HG03571 (cell line): Measurements from ENCODE around the gene RNF31.
A peak's percentile ranks its signal among the peaks of the same experiment; 100 is the strongest.

Source experiments
- ATAC-seq: cut with Tn5 transposase; IDR thresholded peaks from one replicate; pipeline ENCODE4 v1.9.1; 2021; ENCODE audit not compliant: unreplicated experiment

RNF31 gene

DNA sequence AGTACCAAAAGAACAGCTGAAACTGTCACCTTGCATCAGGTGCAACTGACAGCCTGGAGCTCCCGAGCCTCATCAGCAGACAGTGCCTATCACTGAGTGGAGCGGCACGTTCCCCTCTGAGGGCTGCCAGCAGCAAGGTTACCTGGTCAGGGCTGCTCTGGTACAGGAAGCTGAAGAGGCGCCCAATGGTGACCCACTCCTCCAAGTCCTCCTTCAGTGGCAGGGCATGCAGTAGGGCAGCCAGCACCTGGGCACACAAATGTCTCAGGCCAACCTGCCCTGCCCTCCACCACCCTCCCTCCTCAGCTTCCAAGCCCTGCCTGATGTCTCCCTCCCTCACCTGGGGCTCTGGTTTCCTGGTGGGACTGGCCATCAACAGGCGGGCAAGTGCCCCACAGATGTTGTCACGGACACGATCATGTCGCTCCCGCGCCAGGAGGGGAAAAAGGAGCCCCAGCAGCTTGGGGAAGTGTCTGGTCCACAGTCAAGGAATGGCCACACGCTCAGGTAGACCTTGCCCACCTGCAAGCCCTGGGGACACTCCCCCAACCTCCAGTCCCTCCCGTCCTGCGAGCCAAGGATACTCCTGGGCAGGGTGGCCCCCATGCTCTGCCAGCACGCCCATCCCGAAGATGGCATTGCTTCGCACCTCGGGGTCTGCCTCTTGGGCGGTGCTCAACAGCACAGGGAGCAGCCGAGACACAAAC lies 34.2 kb downstream of the RNF31 start:
- no peak for ATAC-seq

DNA sequence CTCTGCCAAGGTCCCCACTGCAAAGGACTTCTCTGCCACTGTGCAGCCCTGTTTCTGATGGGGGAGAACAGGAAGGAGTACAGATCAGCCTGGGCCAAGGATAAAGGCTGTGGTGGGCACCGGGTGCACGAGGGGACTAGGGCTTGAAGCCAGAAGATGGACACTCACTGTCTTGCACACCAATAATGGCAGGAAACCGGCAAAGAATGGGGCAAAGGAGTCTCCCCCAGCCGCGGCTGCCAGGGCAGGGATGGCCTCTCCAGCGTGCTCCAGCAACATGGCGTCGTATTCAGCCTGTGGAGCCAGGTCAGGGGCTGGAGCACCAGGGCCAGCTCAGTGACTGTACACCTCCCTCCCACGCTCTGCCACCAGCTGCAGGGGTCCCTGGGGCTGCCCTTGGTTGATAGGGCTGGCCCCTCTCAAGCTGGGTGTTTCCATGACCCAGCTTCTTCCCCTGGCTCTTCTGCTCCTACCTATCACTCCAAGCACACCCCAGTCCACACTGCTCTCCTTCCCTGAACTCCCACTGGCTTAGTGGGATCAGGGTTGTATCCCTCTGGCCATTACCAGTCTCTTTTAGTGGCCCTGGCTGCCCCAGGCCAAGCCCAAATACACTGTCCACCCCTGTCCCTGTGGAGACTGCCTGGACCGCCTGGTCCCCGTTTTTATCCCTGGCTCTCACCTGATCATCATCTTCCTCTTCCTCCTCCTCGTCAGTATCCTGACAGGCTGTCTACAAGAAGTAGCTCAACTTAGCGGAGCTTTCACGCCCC lies 35.0 kb downstream of the RNF31 start:
- ATAC-seq, result no peak

DNA sequence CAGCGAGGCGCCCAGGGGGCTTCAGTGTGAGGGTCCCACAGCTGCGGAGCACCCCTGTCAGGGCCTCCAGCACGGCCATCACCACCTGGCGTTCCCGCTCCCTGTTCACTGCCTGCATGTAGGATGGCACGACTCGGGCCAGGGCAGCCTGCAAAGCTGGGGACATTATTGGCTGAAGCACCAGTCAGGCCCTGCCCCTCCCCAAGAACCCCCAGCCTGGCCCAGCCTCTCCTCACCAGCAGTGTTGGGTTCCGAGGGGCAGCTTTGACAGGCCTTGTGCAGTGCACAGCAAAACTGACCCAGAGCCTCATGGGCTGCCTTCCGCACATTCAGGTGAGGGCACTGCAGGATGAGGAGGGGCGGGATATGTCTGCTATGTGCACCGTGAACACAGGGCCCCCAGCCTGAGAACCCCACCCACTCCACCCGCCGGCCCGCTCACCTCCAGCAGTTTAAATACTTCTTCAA lies 35.8 kb downstream of the RNF31 start:
- ATAC-seq, result no peak

DNA sequence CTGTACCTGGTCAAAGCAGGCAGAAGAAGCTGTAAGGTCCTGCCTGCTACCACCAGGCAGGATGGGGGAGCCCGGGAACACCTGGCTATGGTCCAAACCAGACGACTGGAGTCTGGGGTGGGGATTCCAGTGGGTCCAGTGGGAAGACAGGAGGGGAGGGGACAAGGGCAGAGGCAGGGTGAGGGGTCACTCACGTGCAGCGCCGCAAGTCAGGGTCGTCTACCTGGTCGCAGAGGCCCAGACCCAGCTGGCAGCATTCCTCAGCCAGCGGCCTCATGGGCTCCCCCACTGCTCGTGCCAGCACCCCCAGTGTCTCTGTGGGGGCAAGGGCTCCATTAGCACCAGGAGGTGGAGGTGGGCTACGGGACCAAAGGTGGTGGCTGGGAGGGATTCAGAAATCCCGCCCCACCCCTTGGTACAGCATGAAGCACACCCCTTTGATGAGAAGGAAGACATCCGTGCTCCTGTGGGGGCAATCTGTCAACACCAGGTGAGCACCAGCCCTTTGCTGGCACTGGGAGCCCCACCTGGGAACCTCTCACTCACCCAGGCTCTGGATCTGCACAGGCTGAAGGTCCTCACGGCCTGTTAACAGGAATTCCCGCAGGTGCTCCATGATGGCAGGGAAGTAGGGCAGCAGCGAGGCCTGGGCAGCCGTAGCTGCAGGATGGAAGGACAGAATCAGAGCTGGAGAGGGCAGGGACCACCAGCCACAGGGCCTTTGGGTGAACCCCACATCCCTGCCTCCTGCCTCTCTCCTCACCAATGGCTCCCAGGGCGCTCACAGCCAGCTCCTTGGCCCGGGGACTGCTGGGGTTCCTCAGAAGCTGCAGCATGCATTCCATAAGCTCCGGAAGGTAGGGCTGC lies 37.0 kb downstream of the RNF31 start:
- ATAC-seq, result no peak

DNA sequence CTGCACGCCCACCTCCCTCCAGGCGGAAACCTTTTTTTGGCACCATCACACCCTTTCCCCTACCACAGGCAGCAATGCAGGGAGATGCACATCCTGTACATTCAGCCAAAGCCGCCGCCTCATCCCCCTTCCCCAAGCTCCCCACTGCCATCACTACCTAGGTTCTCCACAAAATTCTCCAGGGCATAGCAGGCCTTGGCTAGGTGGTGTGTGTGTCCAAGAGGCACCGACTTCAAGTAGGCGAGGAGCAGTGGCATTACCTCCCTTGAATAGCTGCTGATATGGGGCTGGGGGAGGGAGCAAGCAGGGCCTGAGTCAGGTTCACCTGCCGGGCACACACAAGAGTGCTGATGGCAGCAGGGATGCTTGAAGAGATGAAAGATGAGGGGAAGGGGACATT lies 37.7 kb downstream of the RNF31 start:
- ATAC-seq, result no peak

DNA sequence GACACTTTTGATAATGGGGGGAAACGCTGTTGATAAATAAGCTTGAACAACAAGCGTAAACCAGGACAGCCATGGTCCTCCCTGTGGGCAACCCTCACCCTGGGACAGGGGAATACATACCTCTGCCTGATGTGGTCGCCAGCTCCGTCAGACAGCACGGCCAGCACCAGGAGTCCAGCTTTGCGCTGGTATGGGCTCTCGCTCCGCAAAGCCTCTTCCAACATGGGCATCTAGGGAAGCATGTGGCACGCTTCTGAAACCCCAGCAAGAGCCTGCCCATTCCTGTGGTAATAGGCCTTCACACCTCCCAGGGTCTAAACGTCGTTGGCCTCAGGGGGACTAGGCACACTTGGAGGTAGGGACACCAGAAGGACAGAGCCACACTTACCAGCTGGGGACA lies 38.4 kb downstream of the RNF31 start:
- no peak for ATAC-seq

DNA sequence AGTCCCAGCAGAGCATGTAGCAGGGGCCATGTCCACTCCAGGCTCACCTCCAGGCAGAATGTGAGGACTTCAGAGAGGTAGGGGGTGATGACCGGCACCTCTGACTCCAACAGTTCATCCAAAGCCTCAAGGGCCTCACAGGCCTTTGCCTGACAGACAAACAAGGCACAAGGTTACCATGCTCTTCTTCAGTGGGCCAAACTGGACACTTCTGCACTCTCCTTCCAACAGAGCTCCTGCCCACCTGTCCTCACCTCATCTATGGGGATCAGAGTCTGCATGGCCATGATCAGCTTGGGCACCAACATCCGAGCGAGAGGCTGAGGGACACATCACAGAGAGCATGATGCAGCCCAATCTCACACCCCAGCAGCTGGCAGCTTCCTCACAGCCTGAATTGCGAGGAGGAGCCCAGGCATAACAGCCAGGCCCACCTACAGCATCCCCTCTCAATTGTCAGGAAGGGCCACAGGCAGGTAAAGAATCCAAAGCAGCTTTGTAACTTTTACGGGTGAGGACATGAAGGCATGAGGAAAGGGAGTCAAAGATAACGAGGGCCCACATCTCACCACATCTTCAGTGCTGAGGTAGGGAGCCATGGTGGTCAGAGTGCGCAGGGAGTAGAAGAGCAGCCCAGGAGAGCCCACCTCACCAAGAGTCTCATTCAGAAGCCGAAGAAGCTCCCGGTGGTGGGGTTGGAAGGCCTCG lies 39.7 kb downstream of the RNF31 start:
- no peak for ATAC-seq

DNA sequence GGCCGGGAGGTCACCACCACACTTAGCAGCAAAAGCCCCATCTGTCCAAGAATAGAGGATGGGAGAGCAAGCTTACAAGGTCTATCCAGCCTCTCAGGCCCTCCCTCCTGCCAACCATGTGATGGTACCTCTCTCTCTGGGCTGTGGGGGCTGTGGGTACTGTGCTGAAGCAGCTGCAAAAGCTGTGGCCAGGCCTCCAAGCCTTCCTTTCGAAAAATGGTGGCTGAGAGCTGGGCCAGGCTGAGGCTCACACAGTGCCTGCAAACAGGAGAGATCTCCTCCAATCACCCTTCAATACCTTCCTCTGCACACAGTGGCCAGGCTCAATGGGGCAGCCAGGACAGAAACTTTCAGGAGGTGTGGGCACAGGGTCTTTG lies 40.2 kb downstream of the RNF31 start:
- ATAC-seq, result no peak

DNA sequence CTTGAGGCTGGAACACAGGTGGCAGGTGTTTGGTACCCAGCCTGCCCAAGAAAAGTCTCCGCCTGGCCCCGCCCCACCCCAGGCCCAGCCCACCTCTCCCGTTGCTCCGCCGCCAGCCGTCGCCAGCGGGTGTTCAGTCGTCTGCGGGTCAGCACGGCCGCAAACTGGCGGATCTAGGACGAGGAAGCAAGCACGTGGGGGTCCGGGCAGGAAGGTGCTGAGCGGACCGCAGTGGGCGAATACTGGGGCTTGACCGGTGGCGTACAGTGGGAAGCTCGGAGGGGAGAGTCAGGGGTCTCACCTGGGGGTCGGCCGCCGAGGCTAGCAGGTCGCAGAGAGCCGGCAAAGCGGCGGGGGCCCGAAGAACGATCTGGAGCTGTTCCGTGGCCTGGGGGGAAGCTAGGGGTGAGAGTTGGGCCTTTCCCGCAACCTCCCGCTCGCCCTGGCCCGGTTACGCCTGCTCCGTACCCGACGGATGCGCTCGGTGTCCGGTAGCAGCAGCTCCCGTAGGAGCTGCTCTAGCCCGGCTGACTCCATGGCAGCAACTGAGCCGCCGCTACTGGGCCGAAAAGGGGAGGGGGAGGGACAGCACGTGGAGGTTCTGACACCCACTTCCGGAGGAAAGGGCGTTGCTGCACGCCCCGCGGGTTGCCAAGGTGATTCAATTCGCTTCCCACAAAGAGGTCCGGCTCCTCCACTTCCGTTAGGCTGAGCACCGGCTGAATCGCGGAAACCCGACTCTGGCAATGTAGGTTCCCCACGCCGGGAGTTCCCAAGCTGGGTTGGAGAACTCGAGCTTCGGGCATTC lies 41.2 kb downstream of the RNF31 start, which contains the start of gene IPO4:
Gene IPO4 (minus strand): TSS at position 566 of the 808 bp plus-strand sequence. CDS start 29 bp downstream, at position 537.
- ATAC-seq, result peak; percentile 82

DNA sequence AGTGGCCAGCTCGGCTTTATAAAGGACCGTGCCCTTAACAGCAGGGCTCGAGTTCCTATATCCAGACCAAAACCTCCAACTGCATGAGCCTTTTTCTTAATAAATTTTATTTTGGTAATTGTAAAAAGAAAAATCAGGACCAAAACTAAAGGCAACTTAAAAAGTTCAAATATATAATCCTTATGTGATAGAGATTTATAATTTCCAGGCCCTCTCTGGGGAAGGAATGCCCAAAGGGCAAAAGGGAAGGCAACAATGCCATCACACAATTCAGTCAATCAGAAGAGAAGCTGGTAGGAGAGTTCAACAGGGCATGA lies 41.7 kb downstream of the RNF31 start:
- ATAC-seq, result no peak

DNA sequence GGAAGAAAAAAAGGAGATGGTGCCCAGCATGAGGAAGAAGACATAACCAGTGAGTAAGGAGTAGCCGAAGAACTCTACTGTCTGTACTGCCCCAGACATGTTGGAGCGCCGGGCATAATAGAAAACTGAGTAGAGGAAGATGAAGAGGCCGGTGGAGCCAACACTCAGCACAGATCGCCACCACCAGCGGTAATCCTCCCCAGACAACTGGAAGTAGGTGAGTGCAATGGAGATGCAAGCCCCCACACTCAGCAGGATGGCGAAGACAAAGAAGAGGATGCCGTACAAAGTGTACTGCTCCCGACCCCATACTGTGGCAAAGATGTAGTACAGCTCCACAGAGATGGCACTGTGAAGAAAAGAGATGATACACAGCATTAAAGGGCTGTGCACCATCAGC lies 42.2 kb downstream of the RNF31 start:
- no peak for ATAC-seq

DNA sequence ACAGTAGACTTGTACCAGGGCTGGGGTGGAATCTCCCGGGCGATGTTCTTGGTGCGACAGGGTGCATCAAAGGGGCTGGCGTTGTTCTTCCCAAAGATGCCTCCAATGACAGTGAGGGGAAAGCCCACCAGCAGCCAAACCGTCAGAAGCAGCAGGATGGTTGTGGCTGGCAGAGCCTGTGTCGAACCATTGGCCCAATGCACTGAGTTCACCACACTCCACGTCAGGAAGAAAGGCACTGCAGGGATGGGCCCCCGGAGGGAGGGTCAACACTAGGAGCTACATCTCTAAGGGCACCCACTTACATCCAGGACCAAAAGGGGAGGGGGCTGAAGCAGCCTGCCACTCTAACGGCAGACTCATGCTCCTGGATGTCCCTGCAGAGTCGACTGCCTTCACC lies 43.1 kb downstream of the RNF31 start:
- no peak for ATAC-seq

DNA sequence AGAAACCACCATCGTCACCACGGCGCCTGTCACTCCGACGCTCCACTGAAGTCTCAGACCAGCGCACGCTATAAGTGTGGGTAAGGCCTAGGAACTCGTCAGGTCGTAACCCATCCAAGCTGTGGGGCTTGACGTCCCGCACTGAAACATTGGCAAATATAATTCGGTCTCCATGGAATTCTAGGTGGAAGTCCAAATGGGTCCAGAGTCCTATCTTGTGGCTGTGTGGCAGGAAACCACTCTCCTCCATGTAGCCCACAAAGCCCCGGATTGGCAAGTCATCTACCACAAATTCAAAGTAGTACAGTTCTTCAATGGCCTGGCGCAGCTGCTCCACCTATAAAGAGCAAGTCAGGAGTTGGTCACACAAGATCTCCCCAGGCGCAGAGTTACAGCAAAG lies 45.6 kb downstream of the RNF31 start:
- no peak for ATAC-seq

DNA sequence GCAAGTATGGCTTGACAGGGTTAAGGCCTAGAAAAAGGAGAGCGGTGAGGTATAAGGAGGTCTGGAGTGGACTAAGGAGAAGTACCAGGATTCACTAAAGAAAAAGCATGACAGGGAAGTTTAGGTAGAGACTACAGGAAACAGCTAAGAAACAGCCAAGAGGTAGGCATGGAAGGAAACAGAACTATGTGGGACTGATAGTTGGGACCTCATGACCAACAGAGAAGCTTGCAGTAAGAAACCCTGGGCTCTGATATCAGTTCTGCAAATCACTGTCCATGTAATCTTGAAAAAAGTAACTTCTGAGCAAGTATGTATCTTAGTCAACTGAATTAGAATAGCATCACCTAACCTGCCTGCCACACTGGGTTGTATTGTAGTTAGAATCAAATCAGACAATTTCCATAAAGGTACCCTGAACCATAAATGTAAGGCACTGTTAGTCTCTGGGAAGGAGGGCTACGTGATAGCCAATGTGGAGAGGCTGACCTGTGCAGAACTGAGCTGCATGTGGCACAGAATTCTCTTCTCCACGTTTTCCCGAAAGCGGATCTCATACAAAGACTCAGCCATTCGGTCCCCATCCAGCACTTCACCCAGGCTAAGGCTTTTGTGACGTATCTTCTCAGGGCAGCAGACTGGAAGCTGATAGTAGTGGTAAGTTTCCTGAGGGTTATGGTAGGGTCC lies 47.0 kb downstream of the RNF31 start:
- no peak for ATAC-seq

DNA sequence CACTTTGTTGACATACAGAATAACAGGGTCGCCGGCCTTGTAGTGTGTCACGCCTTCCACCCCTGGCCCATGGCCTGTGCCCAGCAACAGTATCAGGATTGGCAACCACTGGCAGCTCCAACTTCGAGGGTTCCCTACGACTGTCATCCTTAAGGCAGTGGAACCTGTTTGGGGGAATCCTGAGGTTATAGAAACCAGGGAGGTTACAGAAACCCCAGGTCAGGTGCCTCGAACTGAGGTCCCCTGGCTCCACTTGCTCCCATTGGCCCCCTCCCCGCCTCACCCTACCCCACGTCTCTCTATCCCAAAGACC lies 47.5 kb downstream of the RNF31 start:
- ATAC-seq, result no peak

DNA sequence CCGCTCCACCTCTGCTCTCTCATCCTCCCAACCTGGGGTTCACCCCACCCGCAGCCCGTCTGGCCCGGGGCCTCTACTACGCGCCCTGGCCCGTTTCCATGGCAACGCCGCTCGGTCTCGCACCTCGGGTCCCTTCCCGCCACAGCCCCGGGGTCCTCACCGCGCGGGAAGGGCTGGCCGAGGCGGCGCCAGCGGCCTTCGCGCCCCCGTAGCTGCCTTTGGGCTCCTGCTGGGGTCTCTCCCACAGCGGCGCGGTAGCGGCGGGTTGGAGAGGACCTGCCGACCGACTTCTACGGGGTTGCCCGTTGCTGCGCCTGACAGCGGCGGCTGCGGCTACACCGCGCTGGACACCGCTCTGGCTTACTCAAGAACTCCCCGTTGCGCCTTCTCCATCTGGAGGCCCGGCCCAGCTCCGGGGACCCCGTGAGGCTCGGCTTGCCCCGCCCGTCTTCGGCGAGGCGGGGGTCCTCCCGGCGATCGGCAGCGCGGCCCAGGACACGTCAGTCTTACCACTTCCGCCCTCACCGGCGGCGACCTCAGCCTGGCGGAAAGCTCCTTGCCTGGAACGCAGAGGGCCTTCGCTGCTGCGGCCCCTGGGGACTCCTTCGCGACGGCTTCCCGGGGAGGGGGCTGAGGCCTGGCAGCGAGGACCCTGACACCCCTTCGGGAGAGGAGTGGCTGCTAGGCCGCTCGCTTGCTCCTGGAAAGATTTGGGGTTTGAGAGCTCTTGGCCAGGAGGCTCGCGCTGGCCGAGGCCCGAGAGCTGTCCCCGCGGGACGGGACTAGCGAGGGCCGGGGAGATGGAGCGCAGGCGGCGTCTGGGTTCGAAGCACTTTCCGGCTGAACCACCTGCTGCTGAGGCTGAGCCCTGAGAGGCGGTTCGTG lies 48.1 kb downstream of the RNF31 start, which contains the start of gene TM9SF1:
Gene TM9SF1 (minus strand): TSS at position 256 of the 885 bp plus-strand sequence. CDS start 422 bp downstream, outside the sequence.
- peak; percentile 75 for ATAC-seq

DNA sequence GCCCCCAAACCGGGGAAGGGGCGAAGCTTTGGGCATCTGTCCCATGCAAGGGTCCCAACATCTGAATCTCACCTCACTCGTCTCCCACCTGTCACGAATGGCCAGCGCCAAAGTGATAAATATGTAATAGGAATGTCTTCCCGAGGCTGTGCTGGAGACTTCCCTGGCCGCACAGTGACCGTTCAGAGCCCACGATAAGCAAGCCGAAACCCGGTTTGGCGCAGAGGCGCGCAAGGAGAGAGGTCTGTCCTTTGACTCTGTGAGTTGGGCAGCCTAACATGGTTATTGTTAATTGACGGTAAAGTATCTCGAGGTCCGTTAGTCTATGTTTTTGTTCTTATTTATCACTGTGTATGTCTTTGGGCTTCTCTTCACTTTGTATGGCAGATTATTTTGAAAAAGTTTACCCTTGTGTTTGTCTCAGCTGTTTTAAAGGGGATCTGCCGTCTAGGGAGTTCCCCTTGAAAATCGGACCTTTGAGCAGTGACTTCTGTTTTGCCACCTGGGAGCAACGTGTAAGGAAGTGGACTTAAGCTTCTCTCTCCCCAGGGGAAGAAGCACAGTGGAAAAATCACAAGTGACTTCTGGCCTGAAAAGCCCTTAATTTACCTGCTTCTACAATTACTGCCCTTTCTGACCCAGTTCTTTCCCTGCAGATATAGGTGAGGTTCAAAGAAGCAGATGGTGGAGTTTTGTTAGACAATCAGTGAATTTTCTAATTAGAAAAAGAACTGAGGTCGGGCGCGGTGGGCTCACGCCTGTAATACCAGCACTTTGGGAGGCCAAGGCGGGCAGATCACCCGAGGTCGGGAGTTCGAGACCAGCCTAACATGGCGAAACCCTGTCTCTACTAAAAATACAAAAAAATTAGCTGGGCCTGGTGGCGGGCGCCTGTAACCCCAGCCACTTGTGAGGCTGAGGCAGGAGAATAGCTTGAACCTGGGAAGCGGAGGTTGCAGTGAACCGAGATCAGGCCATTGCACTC lies 49.1 kb downstream of the RNF31 start:
- ATAC-seq, result no peak
